Measurements from ENCODE around the gene AGPAT2.

AGPAT2 gene

DNA sequence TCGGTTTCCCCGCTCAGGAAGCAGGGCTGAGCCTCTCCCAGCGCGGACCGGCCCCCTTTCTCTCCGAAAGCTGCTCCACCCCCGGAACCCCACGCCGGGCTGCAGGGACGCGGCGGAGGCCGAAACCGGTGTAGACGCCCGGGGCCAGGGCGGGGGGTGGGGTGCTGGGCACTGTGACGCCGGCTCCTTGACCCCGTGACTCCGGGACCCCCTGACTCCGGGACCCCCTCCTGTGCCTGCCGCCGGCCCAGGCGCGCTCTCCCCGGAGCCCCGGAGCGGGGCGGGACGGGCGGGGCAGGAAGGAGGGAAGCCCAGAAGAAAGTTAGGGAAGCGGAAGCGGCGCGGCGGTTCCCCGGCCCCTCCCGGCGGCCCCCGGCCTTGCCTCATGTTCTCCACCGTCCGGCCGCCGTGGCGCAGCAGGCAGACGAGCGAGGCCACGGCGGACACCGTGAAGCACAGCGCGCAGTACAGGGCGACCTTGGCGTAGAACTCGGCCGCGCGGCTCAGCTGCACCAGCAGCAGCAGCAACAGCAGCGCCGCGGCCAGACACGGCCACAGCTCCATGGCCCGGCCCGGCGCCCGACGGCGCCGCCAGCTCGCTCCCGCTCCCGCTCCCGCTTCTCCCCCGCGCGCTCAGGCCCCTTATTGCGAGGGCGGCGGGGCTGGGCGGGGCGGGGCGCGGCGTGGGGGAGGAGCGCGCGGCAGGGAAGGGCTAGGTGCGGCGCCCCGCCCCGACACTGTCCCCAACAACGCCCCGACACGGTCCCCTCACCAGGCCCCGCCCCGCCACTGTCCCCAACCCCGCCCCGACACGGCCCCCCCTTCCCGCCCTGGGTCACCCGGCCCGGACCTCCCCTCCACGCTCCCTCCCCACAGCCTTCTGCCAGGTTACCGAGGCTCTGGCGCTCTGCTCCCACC, at the start of gene AGPAT2:
TSS of gene AGPAT2 (minus strand) at position 664 of the 918 bp plus-strand sequence. CDS start at position 564, 100 bp downstream.
- DNase-seq: no peak

DNA sequence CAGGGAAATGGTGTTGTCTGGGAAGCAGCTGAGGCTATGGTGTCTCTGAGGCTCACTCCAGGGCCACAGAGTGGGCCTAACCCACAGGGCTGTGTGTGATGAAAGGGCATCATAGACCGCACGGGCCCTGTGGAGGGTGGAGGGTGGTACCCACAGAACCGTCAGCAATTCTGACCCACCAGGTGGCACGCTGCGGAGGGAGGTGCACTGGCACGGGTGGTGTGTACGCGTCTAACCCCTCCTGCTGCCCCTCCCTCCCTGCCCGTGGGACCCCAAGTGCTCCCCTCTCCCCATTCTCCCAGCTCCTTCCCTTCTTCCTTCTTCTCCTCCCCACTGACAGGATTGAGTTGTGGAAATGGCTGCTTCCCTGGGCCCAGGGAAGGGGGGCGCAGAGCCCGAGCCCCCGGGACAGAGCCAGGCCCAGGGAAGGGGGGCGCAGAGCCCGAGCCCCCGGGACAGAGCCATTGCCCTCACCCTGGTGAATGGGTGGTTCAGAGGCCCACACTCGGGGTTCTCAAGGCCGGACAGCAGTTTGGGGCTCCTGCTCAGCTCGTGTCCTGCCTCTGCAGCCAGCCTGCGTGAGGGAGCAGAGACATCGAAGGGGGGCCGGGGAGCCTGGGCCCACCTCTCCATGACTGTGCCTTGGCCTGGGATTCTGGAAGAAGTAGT, 48.7 kb upstream of the AGPAT2 start:
- DNase-seq: no peak

DNA sequence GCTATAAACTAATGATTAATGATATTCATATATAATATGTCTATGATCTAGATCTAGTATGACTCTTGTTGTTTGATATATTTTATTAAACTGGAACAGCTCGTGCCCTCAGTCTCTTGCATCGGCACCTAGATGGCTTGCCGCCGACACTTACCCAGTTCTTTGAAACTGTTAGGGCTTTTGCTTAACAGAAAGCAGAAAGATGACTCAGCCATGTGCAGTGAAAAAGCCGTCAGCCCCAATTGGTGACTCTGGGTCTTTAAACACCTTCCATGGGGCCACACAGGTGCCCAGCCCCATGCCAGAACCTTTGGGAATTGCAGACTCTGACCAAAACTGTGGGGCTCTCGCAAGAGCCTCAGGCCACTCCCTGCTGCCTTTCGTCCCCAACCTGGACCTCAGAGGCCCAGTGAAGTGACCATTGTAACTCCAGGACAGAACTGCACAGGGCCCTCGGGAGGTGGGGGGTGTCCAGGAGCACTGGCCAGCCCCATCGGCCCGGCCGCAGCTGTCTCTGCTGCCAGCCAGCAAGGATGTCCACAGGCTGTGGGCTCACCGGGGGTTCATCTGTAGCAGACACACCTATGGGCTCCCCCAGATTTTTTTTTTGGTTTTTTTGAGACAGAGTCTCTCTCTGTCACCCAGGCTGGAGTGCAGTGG, 47.7 kb upstream of the AGPAT2 start:
- DNase-seq: no peak

DNA sequence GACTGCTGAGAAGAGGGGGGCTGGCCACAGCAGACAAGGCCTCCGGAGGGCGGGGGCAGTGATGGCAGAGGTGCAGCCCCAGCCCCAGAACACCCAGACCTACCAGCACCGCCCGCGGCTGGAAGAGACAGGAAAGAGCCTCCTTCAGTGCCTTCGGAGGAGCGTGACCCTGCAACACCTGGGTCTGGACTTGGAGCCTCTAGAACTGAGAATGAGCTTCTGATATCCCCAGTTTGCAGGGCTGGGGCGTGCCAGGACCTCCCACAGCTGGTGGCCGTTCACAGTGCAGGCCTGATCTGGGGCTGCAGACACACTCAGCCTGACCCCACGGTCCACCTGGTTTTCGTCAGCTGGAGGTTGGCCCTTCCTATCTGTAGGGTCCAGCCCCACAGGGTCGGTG, 46.4 kb upstream of the AGPAT2 start:
- DNase-seq: no peak

DNA sequence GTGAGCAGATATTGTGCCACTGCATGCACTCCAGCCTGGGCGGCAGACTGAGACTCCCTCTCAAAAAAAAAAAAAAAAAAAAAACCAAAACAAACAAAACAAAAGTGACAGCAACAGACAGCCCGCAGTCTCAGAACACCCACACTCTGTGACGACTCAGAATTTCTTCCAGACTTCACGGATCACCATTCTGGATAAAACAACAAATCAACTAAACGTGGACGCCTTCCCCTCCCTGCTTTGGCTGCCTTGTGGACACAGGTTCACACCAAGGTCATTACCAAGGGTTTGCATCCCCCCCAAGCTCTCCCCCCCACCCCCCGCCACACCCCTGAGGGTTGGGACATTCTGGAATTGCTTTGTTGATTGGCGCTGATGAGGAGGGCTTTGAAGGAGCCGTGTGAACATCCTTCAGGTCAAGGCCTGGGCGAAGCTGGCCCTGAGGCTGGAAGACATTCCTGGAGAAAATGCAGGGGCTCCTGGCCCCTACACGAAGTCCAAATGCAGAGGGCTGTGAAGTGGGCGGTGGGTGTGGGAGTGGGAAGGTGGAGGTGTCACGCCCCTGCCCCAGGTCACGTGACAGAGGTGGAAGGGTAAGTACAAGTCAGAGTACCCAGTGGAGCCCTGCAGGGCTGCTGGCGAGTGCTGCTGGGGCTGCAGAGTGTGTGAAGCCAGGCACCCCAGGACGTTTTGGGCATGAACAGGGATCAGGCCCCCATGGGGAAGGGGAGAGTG, 45.4 kb upstream of the AGPAT2 start:
- no peak for DNase-seq

DNA sequence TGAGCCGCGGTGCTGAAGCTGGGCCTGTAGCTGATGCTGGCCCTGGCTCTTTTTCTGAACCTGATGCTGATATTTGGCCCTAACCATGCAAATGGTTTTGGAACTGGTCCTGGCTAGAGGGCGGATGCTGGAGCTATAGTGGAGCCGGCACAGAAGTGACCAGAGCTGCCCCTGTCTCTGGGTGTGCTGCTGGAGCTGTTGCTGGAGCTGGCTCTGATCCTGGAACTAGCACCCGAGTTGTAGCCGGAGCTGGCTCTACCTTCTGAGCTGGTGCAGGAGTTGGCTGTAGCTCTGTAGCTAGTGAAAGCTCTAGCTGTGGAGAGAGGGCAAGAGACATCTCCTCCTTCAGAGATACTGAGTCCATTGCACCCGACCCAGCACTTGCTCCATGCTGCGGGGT, 42.7 kb upstream of the AGPAT2 start:
- no peak for DNase-seq

DNA sequence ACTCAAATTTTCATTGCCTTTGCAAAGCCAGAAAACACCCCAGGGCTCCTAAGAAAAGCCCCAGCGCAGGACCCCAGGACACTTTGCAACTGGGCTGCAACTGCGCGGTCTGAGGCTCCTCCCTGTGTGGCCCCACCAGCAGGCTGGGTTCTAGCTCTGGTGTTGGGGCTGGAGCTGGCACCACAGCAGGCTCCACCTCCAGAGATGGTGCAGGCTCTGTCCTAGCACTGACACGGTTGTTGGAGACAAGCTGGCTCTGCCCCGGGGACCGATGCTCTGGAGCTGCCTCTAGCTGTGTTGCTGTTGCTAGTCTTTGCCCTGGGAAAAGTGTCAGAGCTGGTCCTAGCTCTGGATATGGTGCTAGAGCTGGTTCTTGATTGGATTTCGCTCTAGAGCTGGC, 41.9 kb upstream of the AGPAT2 start:
- no peak for DNase-seq

DNA sequence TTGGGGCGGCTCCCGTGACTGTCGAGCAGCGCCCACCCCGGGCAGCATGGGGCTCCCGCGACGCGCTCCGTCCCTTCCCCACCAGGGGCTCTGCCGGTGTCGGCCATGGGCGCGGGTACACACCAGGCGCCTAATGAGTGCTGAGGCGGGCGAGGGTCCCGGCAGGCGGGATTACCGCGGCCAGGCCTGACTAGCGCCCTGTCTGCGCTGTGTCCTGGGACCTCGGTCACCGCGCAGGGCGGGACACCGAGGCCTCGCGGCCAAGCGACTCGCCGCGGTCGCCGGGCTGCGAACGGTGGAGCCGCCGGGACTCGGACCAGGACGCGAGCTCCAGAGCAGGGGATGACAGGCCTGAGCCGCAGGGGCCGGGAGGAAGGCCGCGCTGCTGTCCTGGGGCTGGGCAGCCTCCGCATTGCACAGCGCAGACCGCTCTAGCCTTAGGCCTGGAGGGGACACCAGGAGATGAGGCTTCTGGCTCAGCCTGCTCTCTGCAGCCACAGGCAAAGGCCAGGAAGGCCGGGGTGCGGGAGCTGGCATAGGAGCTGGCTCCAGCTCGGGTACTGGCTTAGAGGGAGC, 41.4 kb upstream of the AGPAT2 start:
- no peak for DNase-seq

DNA sequence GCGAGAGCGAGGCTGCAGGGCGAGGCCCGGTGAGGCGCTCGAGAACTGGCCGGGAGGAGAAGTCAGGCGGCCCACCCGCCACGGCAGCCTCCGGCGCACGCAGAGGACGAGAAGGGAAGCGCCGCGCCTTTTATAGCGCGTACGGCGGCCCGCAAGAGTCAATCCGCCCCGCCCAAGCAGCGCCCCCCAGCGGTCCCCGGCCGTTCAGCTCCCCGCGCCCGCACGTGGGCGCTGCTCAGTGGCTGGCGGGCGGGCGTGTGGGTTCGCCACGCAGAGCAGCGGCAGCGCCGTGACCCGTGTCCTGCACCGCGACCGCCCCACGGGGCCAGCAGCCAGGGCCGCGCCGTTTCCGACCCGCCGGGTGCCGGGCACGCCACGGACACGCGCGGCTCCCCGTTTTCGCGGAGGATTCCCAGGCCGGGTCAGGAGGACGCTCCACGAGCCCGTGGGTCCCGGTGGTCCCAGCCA, 40.9 kb upstream of the AGPAT2 start:
- peak; percentile 84 for DNase-seq

DNA sequence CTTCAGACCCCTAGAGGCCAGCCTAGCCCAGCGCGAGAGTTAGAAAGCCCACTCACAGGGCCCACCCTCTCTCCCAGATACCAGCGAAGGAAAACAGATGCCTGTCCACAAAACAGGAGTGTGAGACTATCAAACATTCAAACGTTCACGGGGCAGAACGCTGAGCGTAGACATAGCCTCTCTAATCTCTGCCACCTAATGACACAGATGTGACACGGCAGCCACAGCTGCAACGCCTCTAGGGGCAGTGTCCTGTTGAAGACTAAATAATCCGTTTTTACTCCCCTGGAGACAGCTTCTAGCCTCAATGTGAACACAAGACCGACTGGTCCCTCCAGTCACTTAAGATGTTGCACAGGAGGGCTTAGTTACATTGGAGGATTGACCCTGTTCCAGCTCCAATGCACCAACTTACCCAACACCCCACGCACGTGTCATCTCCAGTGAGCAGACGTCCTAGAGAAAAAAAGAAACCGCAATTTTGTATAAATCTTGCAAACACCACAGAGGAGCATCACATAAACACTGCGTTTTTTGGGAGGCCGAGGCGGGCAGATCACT, 39.5 kb upstream of the AGPAT2 start:
- DNase-seq: no peak

DNA sequence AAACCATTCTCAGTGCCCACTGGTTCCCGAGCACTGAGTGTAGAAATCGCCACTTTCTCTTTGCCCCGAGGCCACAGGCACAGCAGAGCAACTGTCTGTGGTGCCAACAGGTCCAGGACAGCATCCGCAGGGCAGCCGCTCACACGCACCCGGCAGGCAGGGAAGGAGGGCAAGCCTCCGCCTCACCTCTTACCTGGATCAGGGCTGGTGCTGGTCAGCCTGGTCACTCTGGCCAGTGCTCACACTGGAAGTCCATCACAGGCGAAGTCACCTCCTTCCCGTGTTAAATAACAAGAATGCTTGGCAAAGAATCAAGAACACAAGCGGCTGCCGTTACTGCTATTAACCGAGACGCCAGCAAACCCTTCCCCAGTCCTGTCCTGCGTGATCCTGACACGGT, 38.9 kb upstream of the AGPAT2 start:
- DNase-seq: no peak

DNA sequence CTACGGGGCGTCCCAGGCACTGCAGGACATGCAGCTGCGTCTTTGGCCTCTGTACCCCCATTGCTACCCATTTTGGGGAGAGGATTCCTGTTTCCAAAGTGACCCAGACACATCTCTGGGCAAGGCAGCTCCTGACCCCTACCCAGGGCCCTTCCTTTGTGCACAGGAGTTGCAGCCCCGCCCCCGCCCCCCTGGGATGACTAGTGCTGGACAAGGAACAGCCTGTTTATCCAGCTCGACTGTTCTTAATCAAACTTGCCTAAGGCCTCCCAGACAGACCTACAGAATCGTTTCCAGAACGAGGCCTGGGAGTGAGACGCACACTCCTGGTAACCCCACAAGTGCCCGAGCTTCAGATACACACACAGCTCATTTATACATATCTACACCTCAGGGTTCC, 38.4 kb upstream of the AGPAT2 start:
- no peak for DNase-seq

DNA sequence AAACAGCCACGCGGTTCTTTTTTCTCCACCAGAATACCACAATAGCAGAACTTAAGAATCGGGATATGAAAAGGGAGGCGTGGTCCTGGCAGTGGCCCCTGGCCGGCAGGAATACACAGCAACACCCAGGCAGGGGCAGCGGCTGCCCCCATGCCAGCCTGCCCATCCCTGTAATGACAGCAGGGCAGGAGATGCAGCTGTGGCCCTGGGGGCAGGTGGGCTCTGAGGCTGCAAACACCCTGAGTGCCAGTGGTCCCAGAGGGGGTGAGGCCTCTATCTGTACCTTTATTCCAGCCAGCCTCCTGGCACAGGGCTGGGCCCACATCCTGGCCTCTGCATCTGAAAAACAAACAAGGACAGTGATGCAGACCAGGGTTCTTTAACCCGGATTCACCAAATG, 37.5 kb upstream of the AGPAT2 start:
- DNase-seq: no peak

DNA sequence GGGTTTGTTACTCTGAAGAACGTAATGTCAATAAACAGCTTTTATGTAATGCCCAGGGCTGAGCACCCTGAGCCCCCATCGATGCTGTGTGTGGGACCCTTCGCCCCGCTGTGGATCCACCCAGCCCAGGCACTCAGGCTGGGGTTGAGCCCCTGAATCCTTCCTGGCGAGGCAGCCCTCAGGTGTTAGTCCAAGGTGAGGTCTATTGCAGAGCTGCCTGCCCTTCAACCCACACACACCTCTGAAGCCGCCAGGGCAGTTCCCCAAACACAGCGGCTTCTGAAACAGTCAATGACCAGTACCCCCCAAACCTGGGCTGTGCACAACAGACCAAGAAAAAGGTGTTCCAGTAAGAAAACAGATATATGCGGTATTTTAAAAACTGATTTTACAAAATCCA, 36.7 kb upstream of the AGPAT2 start:
- DNase-seq: no peak

DNA sequence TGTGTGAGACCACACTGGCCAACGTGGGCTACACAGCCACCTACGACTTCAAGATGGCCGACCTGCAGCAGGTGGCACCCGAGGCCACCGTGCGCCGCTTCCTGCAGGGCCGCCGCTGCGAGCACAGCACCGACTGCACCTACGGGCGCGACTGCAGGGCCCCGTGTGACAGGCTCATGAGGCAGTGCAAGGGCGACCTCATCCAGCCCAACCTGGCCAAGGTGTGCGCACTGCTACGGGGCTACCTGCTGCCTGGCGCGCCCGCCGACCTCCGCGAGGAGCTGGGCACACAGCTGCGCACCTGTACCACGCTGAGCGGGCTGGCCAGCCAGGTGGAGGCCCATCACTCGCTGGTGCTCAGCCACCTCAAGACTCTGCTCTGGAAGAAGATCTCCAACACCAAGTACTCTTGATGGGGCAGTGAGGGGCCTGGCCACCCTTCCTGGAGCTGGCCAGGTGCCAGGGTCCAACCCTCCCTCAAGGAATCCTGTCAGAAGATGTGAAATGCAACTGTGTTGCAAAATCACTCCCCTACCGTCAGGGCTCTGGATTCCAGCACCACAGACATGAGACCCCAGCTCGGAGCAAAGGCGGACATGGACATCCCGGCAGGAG, 36.2 kb upstream of the AGPAT2 start:
- DNase-seq: no peak

DNA sequence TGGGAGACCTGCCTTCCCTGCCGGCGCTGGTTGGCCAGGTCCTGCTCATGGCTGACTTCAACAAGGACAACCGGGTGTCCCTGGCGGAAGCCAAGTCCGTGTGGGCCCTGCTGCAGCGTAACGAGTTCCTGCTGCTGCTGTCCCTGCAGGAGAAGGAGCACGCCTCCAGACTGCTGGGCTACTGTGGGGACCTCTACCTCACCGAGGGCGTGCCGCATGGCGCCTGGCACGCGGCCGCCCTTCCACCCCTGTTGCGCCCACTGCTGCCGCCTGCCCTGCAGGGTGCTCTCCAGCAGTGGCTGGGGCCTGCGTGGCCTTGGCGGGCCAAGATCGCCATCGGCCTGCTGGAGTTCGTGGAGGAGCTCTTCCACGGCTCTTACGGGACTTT, 35.7 kb upstream of the AGPAT2 start:
- DNase-seq: no peak

DNA sequence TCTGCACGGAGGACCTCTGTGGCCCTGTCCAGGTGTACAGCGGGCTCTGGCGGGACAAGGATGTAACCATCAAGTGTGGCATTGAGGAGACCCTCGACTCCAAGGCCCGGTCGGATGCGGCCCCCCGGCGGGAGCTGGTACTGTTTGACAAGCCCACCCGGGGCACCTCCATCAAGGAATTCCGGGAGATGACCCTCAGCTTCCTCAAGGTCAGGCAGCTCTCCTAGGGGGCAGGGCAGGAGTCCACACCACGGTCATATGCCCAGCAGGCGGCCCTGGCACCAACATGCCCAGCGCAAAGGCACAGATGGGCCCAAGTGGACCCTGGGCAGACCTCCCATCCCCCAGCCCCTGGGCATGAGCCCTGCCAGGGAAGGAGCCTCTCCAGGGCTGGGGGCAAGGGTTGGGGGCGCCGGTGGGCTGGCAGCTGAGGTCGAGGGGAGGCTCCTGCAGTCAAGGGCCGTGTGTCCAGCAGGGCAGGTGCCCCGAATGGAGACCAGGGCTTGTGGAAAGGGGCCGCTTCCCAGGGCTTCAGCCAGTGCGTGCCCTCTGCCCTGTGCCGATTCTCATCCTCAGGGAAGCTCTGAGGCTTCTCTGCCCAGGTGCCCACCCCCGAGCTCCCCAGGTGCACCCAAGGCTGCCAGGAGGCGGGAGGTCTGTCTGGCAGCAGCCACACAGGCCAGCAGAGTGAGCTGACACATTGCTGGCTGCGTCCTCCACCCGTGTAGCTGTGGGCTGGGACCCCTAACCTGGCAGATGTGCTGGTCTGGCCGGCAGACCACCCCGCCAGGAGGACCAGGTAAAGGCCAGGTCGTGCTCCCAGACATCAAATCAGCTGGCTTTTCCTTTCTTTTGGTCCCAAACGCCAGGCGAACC, 35.1 kb upstream of the AGPAT2 start:
- no peak for DNase-seq

DNA sequence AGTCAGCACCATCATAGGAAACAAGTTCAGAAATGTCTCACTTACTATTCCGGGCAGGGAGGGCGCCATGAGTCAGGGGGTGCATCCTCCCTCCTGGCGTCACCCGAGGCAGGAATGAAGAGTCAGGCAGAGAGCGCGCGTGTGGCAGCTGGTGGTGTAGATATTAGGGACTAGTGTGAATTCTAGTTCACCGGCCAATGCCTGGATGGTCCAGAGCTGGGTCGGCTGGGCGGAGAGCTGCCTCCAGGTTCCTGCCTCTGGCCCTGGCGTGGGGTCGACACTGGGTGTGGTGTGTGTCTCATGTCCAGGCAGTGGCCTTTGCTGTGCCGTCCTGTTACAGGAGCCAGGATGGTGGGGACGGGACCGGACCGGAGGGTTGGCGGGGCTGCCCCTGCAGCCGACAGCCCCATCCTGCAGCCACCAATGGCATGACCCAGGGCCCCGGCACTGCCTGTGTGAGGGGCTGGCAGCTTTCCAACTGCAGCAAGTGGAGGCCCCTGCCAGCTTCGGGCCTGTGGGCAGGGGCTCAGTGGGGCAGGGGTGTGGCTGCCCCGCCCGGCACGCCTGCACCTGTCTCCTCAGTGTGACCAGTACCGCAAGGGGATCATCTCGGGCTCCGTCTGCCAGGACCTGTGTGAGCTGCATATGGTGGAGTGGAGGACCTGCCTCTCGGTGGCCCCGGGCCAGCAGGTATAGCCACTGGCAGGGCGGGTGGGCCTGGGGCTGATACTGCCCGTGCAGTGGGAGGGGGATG, 34.3 kb upstream of the AGPAT2 start:
- no peak for DNase-seq

DNA sequence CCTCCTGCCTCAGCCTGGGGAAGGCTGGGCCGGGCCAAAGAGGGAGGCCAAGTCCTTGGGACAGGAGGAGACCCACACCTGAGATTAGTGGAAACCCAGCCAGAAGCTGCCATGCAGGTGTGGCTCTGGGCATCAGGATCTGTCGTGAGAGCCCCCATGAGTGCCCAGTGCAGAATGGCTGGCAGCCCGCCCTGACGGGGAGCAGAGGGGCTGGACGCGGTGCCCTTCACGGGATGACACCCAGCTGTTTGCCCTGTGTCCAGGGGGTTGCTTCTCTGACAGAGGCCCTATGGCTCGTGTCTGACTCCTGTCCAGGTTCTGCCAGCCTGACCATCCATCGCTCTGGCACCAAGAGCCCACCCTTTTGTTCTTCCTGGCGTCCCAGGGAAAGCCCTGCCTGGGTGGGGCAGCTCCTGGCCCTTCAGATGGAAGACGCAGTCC, 33.7 kb upstream of the AGPAT2 start:
- DNase-seq: no peak
